ENCODE data around the gene OR9G4.

OR9G4 gene

GRCh38 chr11:56748597-56748996 lies at the start of gene OR9G4:
Gene OR9G4, minus strand, starts transcription at chr11:56748697. Its CDS starts 4,931 bp downstream, at chr11:56743766.
- FAIRE-seq, result no peak
- no peak for DNase-seq (ENCODE audit: low spot score)

GRCh38 chr11:56783448-56784041 lies 35.0 kb upstream of the OR9G4 start:
- DNase-seq (ENCODE audit: low spot score) (peak; percentile 31), FAIRE-seq (no peak)

- no peak for FAIRE-seq
Measured at GRCh38 chr11:56782167-56782847, 33.8 kb upstream of the OR9G4 start.

GRCh38 chr11:56776809-56777208 lies 28.3 kb upstream of the OR9G4 start:
- DNase-seq (ENCODE audit: low spot score) (no peak), FAIRE-seq (no peak)

More at GRCh38 chr11:56782167-56782847, 33.8 kb upstream of the OR9G4 start:
- no peak for DNase-seq (ENCODE audit: low spot score)

GRCh38 chr11:56764976-56765375 lies 16.5 kb upstream of the OR9G4 start:
- FAIRE-seq, result no peak
- DNase-seq (ENCODE audit: low spot score), result no peak

GRCh38 chr11:56751480-56751879 lies 3.0 kb upstream of the OR9G4 start:
- FAIRE-seq (no peak), DNase-seq (ENCODE audit: low spot score) (no peak)

GRCh38 chr11:56750190-56750589 lies 1.7 kb upstream of the OR9G4 start:
- FAIRE-seq, result no peak
- DNase-seq (ENCODE audit: low spot score), result no peak

GRCh38 chr11:56740886-56741285 lies 7.6 kb downstream of the OR9G4 start:
- DNase-seq (ENCODE audit: low spot score) (no peak), FAIRE-seq (no peak)

- no peak for FAIRE-seq
- no peak for DNase-seq (ENCODE audit: low spot score)
Measured at GRCh38 chr11:56740107-56740506, 8.4 kb downstream of the OR9G4 start.

GRCh38 chr11:56720513-56720912 lies 28.0 kb downstream of the OR9G4 start:
- FAIRE-seq (no peak), DNase-seq (ENCODE audit: low spot score) (no peak)

GRCh38 chr11:56716379-56716854 lies 32.1 kb downstream of the OR9G4 start:
- FAIRE-seq (no peak), DNase-seq (ENCODE audit: low spot score) (no peak)

- DNase-seq (ENCODE audit: low spot score) (no peak), FAIRE-seq (no peak)
Measured at GRCh38 chr11:56714206-56714605, 34.3 kb downstream of the OR9G4 start.

GRCh38 chr11:56706486-56706885 lies 42.0 kb downstream of the OR9G4 start:
- FAIRE-seq, result no peak
- no peak for DNase-seq (ENCODE audit: low spot score)

GRCh38 chr11:56705784-56706396 lies 42.6 kb downstream of the OR9G4 start:
- DNase-seq (ENCODE audit: low spot score), result no peak
- FAIRE-seq, result no peak

GRCh38 chr11:56700914-56701485 lies 47.5 kb downstream of the OR9G4 start:
- DNase-seq (ENCODE audit: low spot score), result no peak
- FAIRE-seq, result no peak

- FAIRE-seq, result peak; percentile 88
- DNase-seq (ENCODE audit: low spot score), result peak; percentile 42
Measured at GRCh38 chr11:56700242-56700913, 48.1 kb downstream of the OR9G4 start.

GRCh38 chr11:56698795-56699194 lies 49.7 kb downstream of the OR9G4 start, which contains the start of gene OR9G1:
Gene OR9G1, plus strand, starts transcription at chr11:56699095. Its CDS starts 1,293 bp downstream, at chr11:56700388.
- peak; percentile 44 for FAIRE-seq
- DNase-seq (ENCODE audit: low spot score), result no peak

GRCh38 chr11:56693428-56693827 lies 55.1 kb downstream of the OR9G4 start:
- no peak for FAIRE-seq
- no peak for DNase-seq (ENCODE audit: low spot score)

Measured in urothelium cell line (cell line).